H9 (cell line): ENCODE data around the gene PLCG1. TPM values are rescaled to one million over a fixed set of nuclear protein-coding genes. Genes with fewer than 3 reads are reported as not detected.
A peak's percentile ranks its signal among the peaks of the same experiment; 100 is the strongest.

Source experiments
- DNase-seq: peaks from one replicate; pipeline ENCODE4 v3.0.0-alpha.2; 2017
- H2AFZ ChIP-seq: one replicate; pipeline ENCODE4 v1.6.1; 2013; ENCODE audit warnings: mild to moderate bottlenecking, low read length, control low read depth, moderate library complexity
- H2AK5ac ChIP-seq: 2 replicates; pipeline ENCODE4 v1.6.1; 2013; ENCODE audit warnings: low read length, control low read depth, mixed read lengths; ENCODE audit not compliant: insufficient read length
- H2BK120ac ChIP-seq: one replicate; pipeline ENCODE4 v1.6.1; 2013; ENCODE audit warnings: low read depth, mild to moderate bottlenecking, low read length, control low read depth, inconsistent platforms; ENCODE audit not compliant: poor library complexity, severe bottlenecking
- H2BK12ac ChIP-seq: 2 replicates; pipeline ENCODE4 v1.6.1; 2013; ENCODE audit warnings: low read length, control low read depth, mixed read lengths, low read depth; ENCODE audit not compliant: insufficient read length
- H2BK15ac ChIP-seq: 2 replicates; pipeline ENCODE4 v1.6.1; 2013; ENCODE audit warnings: low read depth, low read length, control low read depth
- H2BK20ac ChIP-seq: one replicate; pipeline ENCODE4 v1.6.1; 2013; ENCODE audit warnings: low read depth, mild to moderate bottlenecking, low read length, control low read depth, inconsistent platforms; ENCODE audit not compliant: poor library complexity, severe bottlenecking
- H2BK5ac ChIP-seq: 2 replicates; pipeline ENCODE4 v1.6.1; 2013; ENCODE audit warnings: low read length, control low read depth, mixed read lengths; ENCODE audit not compliant: insufficient read length
- H3K14ac ChIP-seq: 2 replicates; pipeline ENCODE4 v1.6.1; 2013; ENCODE audit warnings: low read length, control low read depth; ENCODE audit not compliant: insufficient read depth
- H3K18ac ChIP-seq: 2 replicates; pipeline ENCODE4 v1.6.1; 2013; ENCODE audit warnings: low read depth, mild to moderate bottlenecking, mixed read lengths, low read length, control low read depth; ENCODE audit not compliant: insufficient read length
- H3K23ac ChIP-seq: 2 replicates; pipeline ENCODE4 v1.6.1; 2013; ENCODE audit warnings: low read length, control low read depth, mixed read lengths, low read depth; ENCODE audit not compliant: insufficient read length
- H3K23me2 ChIP-seq: 2 replicates; pipeline ENCODE4 v1.6.1; 2013; ENCODE audit warnings: low read depth, mild to moderate bottlenecking, mixed read lengths, low read length, control low read depth; ENCODE audit not compliant: insufficient read length, poor library complexity, severe bottlenecking
- H3K27ac ChIP-seq: 2 replicates; pipeline ENCODE4 v1.5.1; 2013; ENCODE audit warnings: low read length, control low read depth, mixed read lengths, low read depth; ENCODE audit not compliant: insufficient read length
- H3K27me3 ChIP-seq: 2 replicates; pipeline ENCODE4 v1.6.1; 2013; ENCODE audit warnings: low read length, control low read depth, inconsistent platforms; ENCODE audit not compliant: insufficient read depth
- H3K4ac ChIP-seq: 2 replicates; pipeline ENCODE4 v1.6.1; 2013; ENCODE audit warnings: low read depth, mild to moderate bottlenecking, control low read depth, inconsistent platforms, low read length, moderate library complexity
- H3K4me1 ChIP-seq: 2 replicates; pipeline ENCODE4 v1.6.1; 2013; ENCODE audit warnings: low read length, control low read depth, inconsistent platforms; ENCODE audit not compliant: insufficient read depth
- H3K4me2 ChIP-seq: 2 replicates; pipeline ENCODE4 v1.6.1; 2013; ENCODE audit warnings: low read length, control low read depth, mixed read lengths; ENCODE audit not compliant: insufficient read length, insufficient read depth
- H3K56ac ChIP-seq: 2 replicates; pipeline ENCODE4 v1.6.1; 2013; ENCODE audit warnings: low read depth, mild to moderate bottlenecking, mixed read lengths, low read length, control low read depth; ENCODE audit not compliant: insufficient read length
- H3K79me1 ChIP-seq: 2 replicates; pipeline ENCODE4 v1.6.1; 2013; ENCODE audit warnings: low read depth, mild to moderate bottlenecking, moderate library complexity, low read length, control low read depth, inconsistent platforms; ENCODE audit not compliant: insufficient read depth, poor library complexity, severe bottlenecking
- H3K79me2 ChIP-seq: 2 replicates; pipeline ENCODE4 v1.6.1; 2013; ENCODE audit warnings: low read length, control low read depth, inconsistent platforms; ENCODE audit not compliant: insufficient read depth
- H3K9ac ChIP-seq: 2 replicates; pipeline ENCODE4 v1.6.1; 2013; ENCODE audit warnings: low read length, control low read depth, mixed read lengths; ENCODE audit not compliant: insufficient read length; ENCODE audit errors: extremely low read depth
- H3K9me3 ChIP-seq: one replicate; pipeline ENCODE4 v1.6.1; 2013; ENCODE audit warnings: low read depth, low read length, inconsistent platforms; ENCODE audit not compliant: control insufficient read depth
- H3T11ph ChIP-seq: one replicate; pipeline ENCODE4 v1.6.1; 2013; ENCODE audit warnings: mild to moderate bottlenecking, low read length, control low read depth, inconsistent platforms
- H4K20me1 ChIP-seq: one replicate; pipeline ENCODE4 v1.6.1; 2013; ENCODE audit not compliant: control insufficient read depth, insufficient read length, insufficient read depth
- H4K5ac ChIP-seq: 2 replicates; pipeline ENCODE4 v1.6.1; 2013; ENCODE audit warnings: low read depth, mild to moderate bottlenecking, mixed read lengths, low read length, control low read depth; ENCODE audit not compliant: insufficient read length
- H4K8ac ChIP-seq: replicated peaks from 2 replicates; pipeline ENCODE4 v1.6.1; 2013; ENCODE audit warnings: low read length, control low read depth, mixed read lengths, low read depth; ENCODE audit not compliant: insufficient read length
- H4K91ac ChIP-seq: 2 replicates; pipeline ENCODE4 v1.6.1; 2013; ENCODE audit warnings: low read depth, mild to moderate bottlenecking, moderate library complexity, mixed read lengths, low read length, control low read depth; ENCODE audit not compliant: insufficient read length
- H3K27ac Mint-ChIP-seq, 3 experiments: 2 replicates in 2 of 3; 3 replicates in 1 of 3; pipeline ENCODE4 v1.8.0; 2020 to 2021; ENCODE audit warnings: mixed read lengths in 3 of 3, mild to moderate bottlenecking in 1 of 3, moderate library complexity in 1 of 3
- H3K27me3 Mint-ChIP-seq: 2 replicates; pipeline ENCODE4 v1.8.0; 2021; ENCODE audit warnings: low read depth, mild to moderate bottlenecking, moderate library complexity, mixed read lengths
- H3K36me3 Mint-ChIP-seq, 3 experiments: 2 replicates in 2 of 3; 3 replicates in 1 of 3; pipeline ENCODE4 v1.8.0; 2020 to 2021; ENCODE audit warnings: low read depth in 3 of 3, mixed read lengths in 3 of 3; ENCODE audit not compliant: insufficient read depth in 1 of 3
- H3K4me1 Mint-ChIP-seq, 2 experiments: 2 replicates each; pipeline ENCODE4 v1.8.0; 2020; ENCODE audit warnings: mixed read lengths in 2 of 2
- H3K4me3 Mint-ChIP-seq, 2 experiments: 2 replicates in 1 of 2; 3 replicates in 1 of 2; pipeline ENCODE4 v1.8.0; 2020 to 2021; ENCODE audit warnings: mild to moderate bottlenecking in 2 of 2, mixed read lengths in 2 of 2, moderate library complexity in 1 of 2
- H3K9me3 Mint-ChIP-seq, 2 experiments: 2 replicates in 1 of 2; 3 replicates in 1 of 2; pipeline ENCODE4 v1.8.0; 2020; ENCODE audit warnings: mild to moderate bottlenecking in 2 of 2, mixed read lengths in 2 of 2, moderate library complexity in 1 of 2
- CTCF ChIP-seq: fragments of 200-600 bp; sonication (generic); conservative IDR thresholded peaks from 3 replicates; pipeline ENCODE4 v1.8.0; 2021; ENCODE audit warnings: antibody characterized with exemption, mild to moderate bottlenecking
- WGBS: extraction: QIAGEN DNeasy Blood & Tissue Kit; methylation state at CpG from one replicate; pipeline ENCODE4 v1.1.7; 2013; ENCODE audit warnings: missing lambda C conversion rate, low lambda C conversion rate, mixed read lengths; ENCODE audit not compliant: insufficient read length; ENCODE audit errors: extremely low coverage; 5-methylcytosine and 5-hydroxymethylcytosine counted together
- total RNA-seq: library from RNA; stranded (reverse); gene quantifications from 2 replicates; pipeline ENCODE4 v1.2.1, GENCODE V29; 2021

PLCG1 gene
- total RNA-seq, 1 experiment from 2014 or later = 171 TPM

DNA sequence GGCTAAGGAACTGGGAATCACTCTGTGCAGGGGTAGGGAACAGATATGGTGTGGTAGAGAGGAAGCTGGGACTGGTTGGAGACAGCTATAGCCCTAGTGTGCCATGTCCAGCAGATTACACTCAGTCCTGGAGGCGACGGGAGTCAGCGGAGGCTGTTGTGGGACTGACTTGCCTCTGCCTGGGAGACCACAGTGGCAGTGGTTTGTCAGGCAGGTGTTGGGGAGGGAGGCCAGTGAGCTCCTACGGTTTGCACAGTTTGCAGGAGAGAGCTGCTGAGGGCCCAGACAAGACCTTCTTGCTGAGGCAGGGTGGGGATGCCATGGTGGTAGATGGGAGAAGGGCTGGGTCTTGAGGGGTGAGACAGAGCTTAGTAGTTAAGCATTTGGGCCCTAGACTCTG lies 4.9 kb downstream of the PLCG1 start:
- peaks cover 54 to 69% of the 10 kb centered on the region in 2 experiments for H3K4me1 Mint-ChIP-seq

More for the DNA sequence above, 4.9 kb downstream of the PLCG1 start:
- no peaks in the 10 kb centered on the region for H3K27me3 Mint-ChIP-seq
- H3K79me1 ChIP-seq = peaks cover 4% of the 10 kb centered on the region
- no peak overlapping the region for H3K56ac ChIP-seq
- H4K5ac ChIP-seq = no peak overlapping the region
- H2AFZ ChIP-seq = no peak overlapping the region
- peaks cover 8 to 31% (median 13%) of the 10 kb centered on the region in 3 experiments for H3K36me3 Mint-ChIP-seq
- WGBS = no CpG with 5 or more reads among the region's 4 CpGs
- H3K27ac ChIP-seq = no peak overlapping the region
- peaks cover 88% of the 10 kb centered on the region for H3K79me2 ChIP-seq
- H4K91ac ChIP-seq = no peak overlapping the region
- no peaks in the 10 kb centered on the region for H3K27me3 ChIP-seq
- no peak for DNase-seq
- H3K27ac Mint-ChIP-seq = peak overlapping the region; percentile 23 to 88 (median 85); a peak in 5 of 7 replicates
- H4K20me1 ChIP-seq = no peaks in the 10 kb centered on the region
- H3K14ac ChIP-seq = no peak overlapping the region
- no peak overlapping the region for H2BK20ac ChIP-seq
- H4K8ac ChIP-seq = no peak overlapping the region
- peaks cover 13% of the 10 kb centered on the region for H3K23me2 ChIP-seq
- no peak overlapping the region for H3K9ac ChIP-seq
- no peak overlapping the region for H3K4me3 Mint-ChIP-seq
- H3K4me1 ChIP-seq = peaks cover 16% of the 10 kb centered on the region; the same call in 1 of the 2 replicates
- H2BK12ac ChIP-seq = no peak overlapping the region
- H2BK120ac ChIP-seq = no peak overlapping the region
- H2AK5ac ChIP-seq = no peak overlapping the region
- no peak for TF ChIP-seq CTCF
- H3T11ph ChIP-seq = no peak overlapping the region
- H2BK5ac ChIP-seq = no peak overlapping the region
- H3K4ac ChIP-seq = no peak overlapping the region
- H2BK15ac ChIP-seq = no peak overlapping the region
- H3K18ac ChIP-seq = no peak overlapping the region
- no peak overlapping the region for H3K4me2 ChIP-seq
- H3K23ac ChIP-seq = no peak overlapping the region
- no peaks in the 10 kb centered on the region for H3K9me3 ChIP-seq
- no peaks in the 10 kb centered on the region for H3K9me3 Mint-ChIP-seq
